ENCODE data around the gene PDE4B. TPM values are rescaled to one million over a fixed set of nuclear protein-coding genes. Genes with fewer than 3 reads are reported as not detected.

The PDE4B gene
- total RNA-seq, 1 donor from 2014 or later = 7.6 TPM

GRCh38 chr1:66302184-66302742, 509.6 kb downstream of the PDE4B start:
- no peaks in the 10 kb centered on the region for H3K9me3 Mint-ChIP-seq (ENCODE audit: unreplicated experiment)
- H3K36me3 ChIP-seq (ENCODE audit: insufficient read depth, low read length) = no peaks in the 10 kb centered on the region
- FAIRE-seq (no peak), DNase-seq (ENCODE audit: low read depth) (no peak)
- no peak overlapping the region for H3K9ac ChIP-seq (ENCODE audit: low read length)
- H3K27ac ChIP-seq (ENCODE audit: low read depth, low read length) = no peak overlapping the region
- H3K79me2 ChIP-seq (ENCODE audit: insufficient read depth, low read length) = no peaks in the 10 kb centered on the region
- H3K27me3 Mint-ChIP-seq (ENCODE audit: low read depth, unreplicated experiment) = no peaks in the 10 kb centered on the region
- peak overlapping the region; percentile 79 for H3K27ac Mint-ChIP-seq (ENCODE audit: unreplicated experiment)
- H3K4me1 Mint-ChIP-seq (ENCODE audit: low read depth, unreplicated experiment) = peaks cover 18% of the 10 kb centered on the region
- no peak overlapping the region for H3K4me3 ChIP-seq (ENCODE audit: insufficient read depth, low read depth, low read length)
- H3K4me2 ChIP-seq (ENCODE audit: low read length) = no peak overlapping the region
- H3K9me3 ChIP-seq (ENCODE audit: insufficient read depth, low read depth, low read length) = no peaks in the 10 kb centered on the region
- no peak overlapping the region for H3K4me3 Mint-ChIP-seq (ENCODE audit: unreplicated experiment)
- H3K4me1 ChIP-seq (ENCODE audit: insufficient read depth, low read length) = no peaks in the 10 kb centered on the region
- H3K36me3 Mint-ChIP-seq (ENCODE audit: low read depth, unreplicated experiment) = no peaks in the 10 kb centered on the region
- no peak overlapping the region for H2AFZ ChIP-seq (ENCODE audit: low read depth, low read length)
- no peak for TF ChIP-seq EZH2 (IDR thresholded peaks at IDR 0.05; ENCODE audit: insufficient read depth, low read length)
- TF ChIP-seq, protein P1, sequence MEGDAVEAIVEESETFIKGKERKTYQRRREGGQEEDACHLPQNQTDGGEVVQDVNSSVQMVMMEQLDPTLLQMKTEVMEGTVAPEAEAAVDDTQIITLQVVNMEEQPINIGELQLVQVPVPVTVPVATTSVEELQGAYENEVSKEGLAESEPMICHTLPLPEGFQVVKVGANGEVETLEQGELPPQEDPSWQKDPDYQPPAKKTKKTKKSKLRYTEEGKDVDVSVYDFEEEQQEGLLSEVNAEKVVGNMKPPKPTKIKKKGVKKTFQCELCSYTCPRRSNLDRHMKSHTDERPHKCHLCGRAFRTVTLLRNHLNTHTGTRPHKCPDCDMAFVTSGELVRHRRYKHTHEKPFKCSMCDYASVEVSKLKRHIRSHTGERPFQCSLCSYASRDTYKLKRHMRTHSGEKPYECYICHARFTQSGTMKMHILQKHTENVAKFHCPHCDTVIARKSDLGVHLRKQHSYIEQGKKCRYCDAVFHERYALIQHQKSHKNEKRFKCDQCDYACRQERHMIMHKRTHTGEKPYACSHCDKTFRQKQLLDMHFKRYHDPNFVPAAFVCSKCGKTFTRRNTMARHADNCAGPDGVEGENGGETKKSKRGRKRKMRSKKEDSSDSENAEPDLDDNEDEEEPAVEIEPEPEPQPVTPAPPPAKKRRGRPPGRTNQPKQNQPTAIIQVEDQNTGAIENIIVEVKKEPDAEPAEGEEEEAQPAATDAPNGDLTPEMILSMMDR (IDR thresholded peaks at IDR 0.05; ENCODE audit: insufficient read depth, low read depth, low read length) = no peak
- H3K27me3 ChIP-seq (ENCODE audit: insufficient read depth, low read length) = no peaks in the 10 kb centered on the region
- no peaks in the 10 kb centered on the region for H4K20me1 ChIP-seq (ENCODE audit: insufficient read depth, low read length)

DNA sequence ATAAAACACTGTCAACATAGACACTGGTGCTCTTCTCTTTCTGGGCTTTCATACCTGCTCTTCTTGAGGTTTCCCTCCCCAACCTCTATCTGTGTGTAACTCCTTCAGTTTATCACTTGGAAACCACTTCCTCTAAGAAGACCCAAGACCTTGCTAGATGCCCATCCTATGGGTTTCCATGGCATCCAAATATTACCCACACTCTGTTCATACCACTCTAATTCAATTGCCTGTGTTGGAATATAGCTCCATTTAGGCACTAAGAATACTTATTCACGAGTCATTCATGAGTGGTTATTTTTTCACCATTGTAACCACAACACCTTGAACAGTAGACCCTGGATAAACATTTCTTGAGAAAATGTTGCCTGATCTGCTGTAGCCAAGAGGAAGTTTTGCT, 510.1 kb downstream of the PDE4B start:
- peaks cover 18% of the 10 kb centered on the region for H3K4me1 Mint-ChIP-seq (ENCODE audit: low read depth, unreplicated experiment)
- FAIRE-seq (no peak), DNase-seq (ENCODE audit: low read depth) (no peak)
- H3K27ac Mint-ChIP-seq (ENCODE audit: unreplicated experiment) = peak overlapping the region; percentile 79
- Histone ChIP-seq H4K20me1 (ENCODE audit: insufficient read depth, low read length) (no peaks in the 10 kb centered on the region), H3K9ac (ENCODE audit: low read length) (no peak overlapping the region), H3K27me3 (ENCODE audit: insufficient read depth, low read length) (no peaks in the 10 kb centered on the region), H3K36me3 (ENCODE audit: insufficient read depth, low read length) (no peaks in the 10 kb centered on the region), H3K79me2 (ENCODE audit: insufficient read depth, low read length) (no peaks in the 10 kb centered on the region), H3K27ac (ENCODE audit: low read depth, low read length) (no peak overlapping the region), H3K4me3 (ENCODE audit: insufficient read depth, low read depth, low read length) (no peak overlapping the region), H3K4me1 (ENCODE audit: insufficient read depth, low read length) (no peaks in the 10 kb centered on the region), H2AFZ (ENCODE audit: low read depth, low read length) (no peak overlapping the region), H3K9me3 (ENCODE audit: insufficient read depth, low read depth, low read length) (no peaks in the 10 kb centered on the region), H3K4me2 (ENCODE audit: low read length) (no peak overlapping the region)
- TF ChIP-seq EZH2 (IDR thresholded peaks at IDR 0.05; ENCODE audit: insufficient read depth, low read length) = no peak
- TF ChIP-seq, protein P1 (IDR thresholded peaks at IDR 0.05; ENCODE audit: insufficient read depth, low read depth, low read length) = no peak
- no peaks in the 10 kb centered on the region for H3K9me3 Mint-ChIP-seq (ENCODE audit: unreplicated experiment)
- H3K36me3 Mint-ChIP-seq (ENCODE audit: low read depth, unreplicated experiment) = no peaks in the 10 kb centered on the region
- no peak overlapping the region for H3K4me3 Mint-ChIP-seq (ENCODE audit: unreplicated experiment)
- no peaks in the 10 kb centered on the region for H3K27me3 Mint-ChIP-seq (ENCODE audit: low read depth, unreplicated experiment)

DNA sequence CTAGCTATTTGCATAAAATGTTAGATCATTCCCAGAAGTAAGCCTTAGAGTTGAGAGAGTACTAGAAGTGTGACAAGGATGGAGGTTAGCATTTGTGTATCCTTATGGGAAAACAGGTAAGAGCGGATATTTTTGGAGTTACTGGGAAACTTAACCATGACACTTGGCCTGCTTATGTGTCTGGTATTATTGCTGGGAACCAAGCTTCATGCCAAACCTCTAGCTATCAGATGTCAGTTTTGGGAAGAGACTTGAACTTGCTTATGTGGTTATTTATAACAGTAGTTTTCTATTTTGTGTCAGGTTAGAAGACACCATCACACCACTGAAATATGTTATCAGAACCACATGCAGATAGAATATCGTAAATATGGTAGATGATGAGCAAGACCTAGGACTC, 511.0 kb downstream of the PDE4B start:
- no peaks in the 10 kb centered on the region for H3K27me3 Mint-ChIP-seq (ENCODE audit: low read depth, unreplicated experiment)
- FAIRE-seq (peak; percentile 32), DNase-seq (ENCODE audit: low read depth) (no peak)
- Histone ChIP-seq H3K4me1 (ENCODE audit: insufficient read depth, low read length) (no peaks in the 10 kb centered on the region), H3K79me2 (ENCODE audit: insufficient read depth, low read length) (no peaks in the 10 kb centered on the region), H3K9me3 (ENCODE audit: insufficient read depth, low read depth, low read length) (no peaks in the 10 kb centered on the region), H3K27me3 (ENCODE audit: insufficient read depth, low read length) (no peaks in the 10 kb centered on the region), H3K4me2 (ENCODE audit: low read length) (no peak overlapping the region), H3K27ac (ENCODE audit: low read depth, low read length) (no peak overlapping the region), H2AFZ (ENCODE audit: low read depth, low read length) (no peak overlapping the region), H4K20me1 (ENCODE audit: insufficient read depth, low read length) (no peaks in the 10 kb centered on the region), H3K9ac (ENCODE audit: low read length) (no peak overlapping the region), H3K4me3 (ENCODE audit: insufficient read depth, low read depth, low read length) (no peak overlapping the region), H3K36me3 (ENCODE audit: insufficient read depth, low read length) (no peaks in the 10 kb centered on the region)
- H3K36me3 Mint-ChIP-seq (ENCODE audit: low read depth, unreplicated experiment) = no peaks in the 10 kb centered on the region
- H3K4me3 Mint-ChIP-seq (ENCODE audit: unreplicated experiment) = no peak overlapping the region
- peak overlapping the region; percentile 54 for H3K27ac Mint-ChIP-seq (ENCODE audit: unreplicated experiment)
- H3K9me3 Mint-ChIP-seq (ENCODE audit: unreplicated experiment) = no peaks in the 10 kb centered on the region
- peaks cover 16% of the 10 kb centered on the region for H3K4me1 Mint-ChIP-seq (ENCODE audit: low read depth, unreplicated experiment)
- TF ChIP-seq, protein P1 (IDR thresholded peaks at IDR 0.05; ENCODE audit: insufficient read depth, low read depth, low read length) = no peak
- no peak for TF ChIP-seq EZH2 (IDR thresholded peaks at IDR 0.05; ENCODE audit: insufficient read depth, low read length)
